CD4-positive, alpha-beta T cell treated with Interleukin-1 beta for 1 hour (primary cell): ENCODE measurements around the gene TSPY10.
"Not testable (repeated sequence)": the region's sequence is repeated elsewhere in the genome, so short reads cannot be mapped to it uniquely, and the experiment has no call there.

ENCODE experiments used
- DNase-seq, 2 donors: peaks; one replicate each; pipeline ENCODE4 v3.0.0-alpha.2; 2020 to 2022

The TSPY10 gene

GRCh38 chrY:9527580-9527979, at the start of gene TSPY10:
TSPY10 (plus strand) TSS chrY:9527880; CDS start chrY:9527926, 46 bp downstream.
- DNase-seq, result not testable (repeated sequence)

GRCh38 chrY:9486967-9487366, 40.7 kb upstream of the TSPY10 start, which contains the start of gene TSPY9:
TSPY9 (plus strand) TSS chrY:9487267; CDS start chrY:9487313, 46 bp downstream.
- DNase-seq, result not testable (repeated sequence)

- DNase-seq, result not testable (repeated sequence)
These were observed 23.3 kb upstream of the TSPY10 start for GRCh38 chrY:9504396-9504795.

GRCh38 chrY:9516287-9516686, 11.4 kb upstream of the TSPY10 start:
- not testable (repeated sequence) for DNase-seq
